Measurements from ENCODE around the gene MRPS12.

Gene MRPS12

GRCh38 chr19:38911388-38912001 lies 19.2 kb upstream of the MRPS12 start:
- no peaks in the 10 kb centered on the region for H3K27me3 ChIP-seq (ENCODE audit: insufficient read depth, low read depth)
- H3K27ac ChIP-seq, result no peak overlapping the region
- H3K4me1 ChIP-seq (ENCODE audit: low read depth, poor library complexity, severe bottlenecking), result no peaks in the 10 kb centered on the region
- H3K4me3 ChIP-seq (IDR thresholded peaks at IDR 0.05; ENCODE audit: insufficient read depth, low read depth, low read length), result no peak overlapping the region
- no peak overlapping the region for H3K9ac ChIP-seq
- H3K36me3 ChIP-seq (ENCODE audit: insufficient read depth), result peaks cover 4% of the 10 kb centered on the region; the same call in 1 of the 2 replicates
- H4K20me1 ChIP-seq (ENCODE audit: insufficient read depth), result no peaks in the 10 kb centered on the region
- no peak overlapping the region for H2AFZ ChIP-seq (ENCODE audit: low read depth)
- no peak overlapping the region for H3K4me2 ChIP-seq
- no peak for TF ChIP-seq CTCF (conservative IDR thresholded peaks at IDR 0.05; ENCODE audit: low read depth, low read length)
- H3K79me2 ChIP-seq (ENCODE audit: insufficient read depth, low read depth), result no peaks in the 10 kb centered on the region

GRCh38 chr19:38912600-38913514 lies 17.9 kb upstream of the MRPS12 start:
- Histone ChIP-seq H3K27ac (no peak overlapping the region), H3K36me3 (ENCODE audit: insufficient read depth) (no peaks in the 10 kb centered on the region; the same call in 1 of the 2 replicates), H3K79me2 (ENCODE audit: insufficient read depth, low read depth) (no peaks in the 10 kb centered on the region), H3K4me3 (IDR thresholded peaks at IDR 0.05; ENCODE audit: insufficient read depth, low read depth, low read length) (no peak overlapping the region), H4K20me1 (ENCODE audit: insufficient read depth) (no peaks in the 10 kb centered on the region), H3K4me2 (no peak overlapping the region), H2AFZ (ENCODE audit: low read depth) (no peak overlapping the region), H3K4me1 (ENCODE audit: low read depth, poor library complexity, severe bottlenecking) (no peaks in the 10 kb centered on the region), H3K9ac (no peak overlapping the region), H3K27me3 (ENCODE audit: insufficient read depth, low read depth) (no peaks in the 10 kb centered on the region)
- no peak for TF ChIP-seq CTCF (conservative IDR thresholded peaks at IDR 0.05; ENCODE audit: low read depth, low read length)

- no peaks in the 10 kb centered on the region for H3K79me2 ChIP-seq (ENCODE audit: insufficient read depth, low read depth)
- no peak for TF ChIP-seq CTCF (conservative IDR thresholded peaks at IDR 0.05; ENCODE audit: low read depth, low read length)
- no peak overlapping the region for H3K27ac ChIP-seq
- no peak overlapping the region for H2AFZ ChIP-seq (ENCODE audit: low read depth)
- no peak overlapping the region for H3K4me3 ChIP-seq (IDR thresholded peaks at IDR 0.05; ENCODE audit: insufficient read depth, low read depth, low read length)
- no peaks in the 10 kb centered on the region for H4K20me1 ChIP-seq (ENCODE audit: insufficient read depth)
- no peak overlapping the region for H3K9ac ChIP-seq
- H3K27me3 ChIP-seq (ENCODE audit: insufficient read depth, low read depth), result no peaks in the 10 kb centered on the region
- H3K36me3 ChIP-seq (ENCODE audit: insufficient read depth), result no peaks in the 10 kb centered on the region
- no peaks in the 10 kb centered on the region for H3K4me1 ChIP-seq (ENCODE audit: low read depth, poor library complexity, severe bottlenecking)
- no peak overlapping the region for H3K4me2 ChIP-seq
Measured at GRCh38 chr19:38913958-38914357, 16.8 kb upstream of the MRPS12 start.

- Histone ChIP-seq H3K36me3 (ENCODE audit: insufficient read depth) (no peaks in the 10 kb centered on the region), H3K4me2 (no peak overlapping the region), H3K9ac (no peak overlapping the region), H4K20me1 (ENCODE audit: insufficient read depth) (no peaks in the 10 kb centered on the region), H3K27ac (no peak overlapping the region), H2AFZ (ENCODE audit: low read depth) (no peak overlapping the region), H3K4me3 (IDR thresholded peaks at IDR 0.05; ENCODE audit: insufficient read depth, low read depth, low read length) (no peak overlapping the region), H3K79me2 (ENCODE audit: insufficient read depth, low read depth) (no peaks in the 10 kb centered on the region), H3K4me1 (ENCODE audit: low read depth, poor library complexity, severe bottlenecking) (no peaks in the 10 kb centered on the region), H3K27me3 (ENCODE audit: insufficient read depth, low read depth) (no peaks in the 10 kb centered on the region)
- no peak for TF ChIP-seq CTCF (conservative IDR thresholded peaks at IDR 0.05; ENCODE audit: low read depth, low read length)
Measured at GRCh38 chr19:38915329-38916321, 15.1 kb upstream of the MRPS12 start.

All from KMS-11 (cell line).